ENCODE data around the gene NMNAT3. TPM values are rescaled to one million over a fixed set of nuclear protein-coding genes. Genes with fewer than 3 reads are reported as not detected.

The NMNAT3 gene
- total RNA-seq, 1 donor from 2014 or later, result 1.6 TPM

DNA sequence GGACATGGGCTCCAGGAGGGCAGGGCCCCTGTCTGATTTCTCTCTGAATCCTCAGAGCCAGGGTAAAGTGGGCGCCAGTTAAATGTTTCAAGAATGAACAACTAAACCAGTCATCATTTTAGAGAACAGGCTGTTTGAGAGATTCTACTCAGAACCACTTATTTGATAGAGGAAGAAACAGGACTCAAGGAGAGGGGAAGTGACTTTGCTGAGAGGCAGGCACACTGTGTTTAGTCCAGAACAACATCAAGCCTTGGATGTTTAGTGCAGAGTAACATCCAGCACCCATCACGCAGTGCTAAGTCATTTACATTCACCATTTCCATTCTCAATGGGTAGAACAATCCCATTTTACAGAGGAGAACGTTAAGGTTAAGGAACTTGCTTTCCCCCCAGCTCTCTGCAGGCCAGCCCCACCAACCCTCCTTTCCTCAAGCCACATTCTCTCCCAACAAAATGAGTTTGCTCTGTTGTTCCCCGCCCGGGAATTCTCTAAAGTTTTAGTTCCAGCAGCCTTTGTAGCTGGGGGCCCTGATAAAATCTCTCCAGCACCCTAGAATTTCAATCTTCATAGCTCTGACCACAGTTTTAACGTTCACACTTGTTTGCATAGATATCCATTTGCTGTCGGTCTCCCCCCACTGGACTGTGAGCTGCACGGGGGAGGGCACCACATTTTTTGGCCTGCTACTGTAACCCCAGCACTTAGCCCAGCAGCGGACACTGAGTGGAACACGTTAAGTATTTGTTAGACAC lies 962 bp downstream of the NMNAT3 start:
- no peak for DNase-seq (ENCODE audit: low read depth)
- TF ChIP-seq, protein P1, sequence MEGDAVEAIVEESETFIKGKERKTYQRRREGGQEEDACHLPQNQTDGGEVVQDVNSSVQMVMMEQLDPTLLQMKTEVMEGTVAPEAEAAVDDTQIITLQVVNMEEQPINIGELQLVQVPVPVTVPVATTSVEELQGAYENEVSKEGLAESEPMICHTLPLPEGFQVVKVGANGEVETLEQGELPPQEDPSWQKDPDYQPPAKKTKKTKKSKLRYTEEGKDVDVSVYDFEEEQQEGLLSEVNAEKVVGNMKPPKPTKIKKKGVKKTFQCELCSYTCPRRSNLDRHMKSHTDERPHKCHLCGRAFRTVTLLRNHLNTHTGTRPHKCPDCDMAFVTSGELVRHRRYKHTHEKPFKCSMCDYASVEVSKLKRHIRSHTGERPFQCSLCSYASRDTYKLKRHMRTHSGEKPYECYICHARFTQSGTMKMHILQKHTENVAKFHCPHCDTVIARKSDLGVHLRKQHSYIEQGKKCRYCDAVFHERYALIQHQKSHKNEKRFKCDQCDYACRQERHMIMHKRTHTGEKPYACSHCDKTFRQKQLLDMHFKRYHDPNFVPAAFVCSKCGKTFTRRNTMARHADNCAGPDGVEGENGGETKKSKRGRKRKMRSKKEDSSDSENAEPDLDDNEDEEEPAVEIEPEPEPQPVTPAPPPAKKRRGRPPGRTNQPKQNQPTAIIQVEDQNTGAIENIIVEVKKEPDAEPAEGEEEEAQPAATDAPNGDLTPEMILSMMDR (conservative IDR thresholded peaks at IDR 0.05; ENCODE audit: low read depth, low read length), result no peak
- peak overlapping the region; percentile 76 for H3K4me3 ChIP-seq (ENCODE audit: low read depth, low read length)

DNA sequence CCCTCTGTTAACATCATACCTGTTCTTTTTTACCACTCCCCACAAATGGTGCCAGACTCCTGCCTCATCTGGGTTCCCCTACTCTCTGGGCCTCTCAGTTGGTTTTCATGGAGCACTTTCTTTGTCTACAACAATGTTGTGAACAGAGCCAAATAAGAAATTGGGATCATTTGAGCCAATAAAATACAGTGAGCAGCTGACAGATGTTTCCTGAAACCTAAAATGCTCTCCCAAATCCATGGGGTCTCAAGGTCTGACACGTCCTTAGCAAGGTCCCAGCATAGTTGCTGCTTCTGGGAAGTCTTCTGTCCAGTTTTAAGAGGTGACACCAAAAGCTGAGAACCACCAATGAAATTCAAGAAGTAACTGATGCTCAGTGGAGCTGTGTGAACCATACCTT lies 1.7 kb downstream of the NMNAT3 start:
- TF ChIP-seq, protein P1 (conservative IDR thresholded peaks at IDR 0.05; ENCODE audit: low read depth, low read length), result no peak
- DNase-seq (ENCODE audit: low read depth), result no peak
- no peak overlapping the region for H3K4me3 ChIP-seq (ENCODE audit: low read depth, low read length)

DNA sequence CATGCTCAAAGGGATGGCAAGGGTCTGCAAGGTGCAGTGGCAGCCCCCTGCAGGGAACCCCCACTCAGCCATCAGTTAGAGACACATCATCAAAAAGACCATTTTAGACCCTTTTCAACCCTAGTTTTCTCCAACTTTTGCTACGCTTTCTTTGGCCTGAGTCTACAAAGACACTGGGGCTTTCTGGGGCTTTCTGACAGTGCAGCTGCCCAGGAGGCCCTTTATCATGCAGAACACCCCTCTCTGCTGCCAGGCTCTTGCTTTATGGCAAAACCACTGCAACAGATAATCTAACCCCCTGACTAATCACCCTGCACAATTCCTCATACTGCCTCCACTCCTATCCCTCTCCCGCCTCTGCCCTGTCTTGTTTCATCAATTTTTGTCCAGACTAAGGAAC lies 2.4 kb downstream of the NMNAT3 start:
- H3K4me3 ChIP-seq (ENCODE audit: low read depth, low read length), result no peak overlapping the region
- TF ChIP-seq, protein P1 (conservative IDR thresholded peaks at IDR 0.05; ENCODE audit: low read depth, low read length), result no peak
- no peak for DNase-seq (ENCODE audit: low read depth)

DNA sequence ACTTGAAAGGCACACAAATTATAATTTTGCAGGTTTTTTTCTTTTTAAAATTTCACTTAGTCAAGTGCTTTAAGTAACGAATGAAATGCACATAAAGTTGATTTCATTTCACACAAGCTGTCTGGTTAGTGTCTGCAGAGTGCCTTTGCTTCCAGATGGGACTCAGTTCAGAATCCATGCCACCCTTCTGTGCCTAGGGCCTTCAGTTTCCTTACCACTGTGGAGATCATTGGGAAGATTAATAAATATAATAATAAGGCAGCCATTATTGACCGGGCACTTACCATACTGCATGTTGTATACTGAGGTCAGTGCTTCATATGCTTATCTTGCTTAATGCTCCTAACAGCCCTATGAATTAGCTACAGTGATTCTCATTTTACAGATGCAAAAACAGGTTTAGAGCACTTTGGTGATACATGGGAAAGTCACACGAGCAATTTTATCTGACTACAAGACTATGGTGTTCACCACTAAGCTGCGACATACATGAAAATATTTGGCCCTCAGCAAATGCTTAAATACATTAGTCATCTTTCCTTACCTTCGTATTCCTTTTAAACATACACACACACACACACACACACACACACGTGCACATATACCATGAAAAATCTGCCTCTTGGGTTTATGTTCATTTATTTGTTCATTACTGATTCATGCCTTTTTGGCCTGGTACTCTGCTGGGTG lies 3.1 kb downstream of the NMNAT3 start:
- H3K4me3 ChIP-seq (ENCODE audit: low read depth, low read length), result no peak overlapping the region
- TF ChIP-seq, protein P1 (conservative IDR thresholded peaks at IDR 0.05; ENCODE audit: low read depth, low read length), result no peak
- no peak for DNase-seq (ENCODE audit: low read depth)

DNA sequence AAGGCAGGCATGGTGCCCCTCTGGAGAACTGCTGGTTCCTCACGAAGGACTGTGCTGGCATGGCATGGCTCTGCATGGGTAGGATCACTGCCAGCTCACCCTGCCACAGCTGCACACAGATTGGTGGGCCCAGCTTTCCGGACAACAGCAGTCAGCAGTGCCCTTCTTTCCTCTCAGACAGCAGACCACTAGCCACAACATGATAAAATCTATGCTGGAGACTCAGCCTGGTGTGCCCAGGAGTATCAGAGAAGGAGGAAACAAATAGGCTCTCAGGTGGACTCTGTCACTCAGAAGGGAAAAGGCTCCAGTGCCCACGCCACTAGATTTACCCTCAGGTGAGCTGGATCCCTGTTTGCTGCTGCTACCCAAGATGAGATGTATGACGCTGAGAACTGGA lies 4.9 kb downstream of the NMNAT3 start:
- TF ChIP-seq, protein P1 (conservative IDR thresholded peaks at IDR 0.05; ENCODE audit: low read depth, low read length), result no peak
- DNase-seq (ENCODE audit: low read depth), result no peak
- no peak overlapping the region for H3K4me3 ChIP-seq (ENCODE audit: low read depth, low read length)

DNA sequence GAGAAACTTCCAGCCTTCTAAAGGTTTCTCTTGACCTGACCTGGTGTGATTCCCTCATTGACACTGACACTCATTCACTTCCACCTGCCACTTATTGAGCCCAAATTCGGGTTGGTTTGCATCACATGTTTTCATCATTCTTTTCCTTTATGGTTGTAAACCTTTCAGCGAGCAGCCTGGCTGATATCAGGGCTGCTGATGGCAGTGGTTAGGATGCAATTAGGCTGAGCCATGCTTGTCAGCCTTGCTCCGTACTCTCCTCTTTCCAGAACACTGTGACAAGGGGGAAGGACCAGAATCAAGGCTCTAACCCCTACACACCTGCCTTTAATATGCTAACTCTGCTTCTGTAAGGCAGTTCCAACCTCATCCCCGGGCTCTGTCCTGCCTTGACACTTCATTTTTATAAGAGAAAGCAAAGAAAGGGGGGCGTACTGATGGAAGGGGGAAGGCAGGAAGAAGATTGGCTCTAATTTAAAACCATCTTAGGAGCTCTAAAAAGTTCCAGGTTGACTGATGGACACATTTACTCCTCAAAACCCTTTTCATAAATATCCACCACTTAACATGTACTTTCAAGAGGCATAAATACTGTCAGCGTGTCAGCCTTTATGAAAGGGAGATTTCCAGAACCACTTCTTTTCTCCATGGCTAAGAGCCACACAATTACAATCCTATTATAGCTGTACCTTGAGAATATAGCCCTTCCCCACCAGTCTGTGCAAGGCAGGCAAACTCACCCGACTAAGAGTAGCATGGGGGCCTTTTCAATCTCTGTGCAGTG lies 5.7 kb downstream of the NMNAT3 start:
- H3K4me3 ChIP-seq (ENCODE audit: low read depth, low read length), result no peak overlapping the region
- DNase-seq (ENCODE audit: low read depth), result no peak
- TF ChIP-seq, protein P1 (conservative IDR thresholded peaks at IDR 0.05; ENCODE audit: low read depth, low read length), result no peak
